Ovary (tissue), 9 donors: ENCODE results near the gene NAPSA. TPM values are rescaled to one million over a fixed set of nuclear protein-coding genes. Genes with fewer than 3 reads are reported as not detected.

Experiments used
- DNase-seq, 5 donors: peaks; one replicate each; pipeline ENCODE4 v3.0.0-alpha.2; 2019 to 2020
- H3K27ac ChIP-seq, 2 donors: fragments of 200-600 bp; one replicate each; pipeline versions ENCODE4 v1.5.1 to v1.8.0; 2019 to 2022
- H3K27me3 ChIP-seq: fragments of 200-600 bp; one replicate; pipeline ENCODE4 v1.8.0; 2022
- H3K36me3 ChIP-seq: fragments of 200-600 bp; sonication (generic); one replicate; pipeline ENCODE4 v1.5.1; 2019
- H3K4me1 ChIP-seq: one replicate; pipeline ENCODE4 v1.8.1; 2013; ENCODE audit warnings: mild to moderate bottlenecking, moderate library complexity; ENCODE audit not compliant: insufficient read depth
- H3K4me3 ChIP-seq: fragments of 200-600 bp; sonication (generic); one replicate; pipeline ENCODE4 v1.5.1; 2017
- H3K9me3 ChIP-seq, 2 donors: fragments of 200-600 bp in 1 of 2; sonication (generic) in 1 of 2; one replicate each; pipeline versions ENCODE4 v1.5.1 to v1.8.1; 2013 to 2019; ENCODE audit warnings: mild to moderate bottlenecking in 1 of 2, moderate library complexity in 1 of 2
- EP300 ChIP-seq: sonication (generic); formaldehyde crosslinking; IDR thresholded peaks from one replicate; pipeline ENCODE4 v1.6.1; 2017; ENCODE audit warnings: antibody characterized with exemption
- POLR2A ChIP-seq: fragments of 450-650 bp; IDR thresholded peaks from one replicate; pipeline ENCODE4 v1.6.1; 2017; ENCODE audit warnings: antibody characterized with exemption, mild to moderate bottlenecking, moderate library complexity
- WGBS, 3 donors: extraction: QIAGEN DNeasy Blood & Tissue Kit in 1 of 3; methylation state at CpG; one replicate each; pipeline versions ENCODE4 v1.1.5 to v1.1.7; 2013 to 2017; 5-methylcytosine and 5-hydroxymethylcytosine counted together
- intact Hi-C, 4 donors: fragments of 100-400 bp; cut with DNase I; formaldehyde crosslinking; loops; one replicate each; pipeline versions ENCODE4 v1.11.0 to v1.15.1; 2022 to 2023
- polyA plus RNA-seq, 2 donors: library from polyadenylated mRNA; stranded (reverse); fragments of 200-250 nt in 1 of 2; fragments of 350-450 nt in 1 of 2; fragmentation: Illumina TruSeq in 1 of 2; extraction: RNeasy Lipid Tissue Mini Kit (QIAGEN cat#74804) in 1 of 2; gene quantifications; one replicate each; pipeline ENCODE4 v1.2.3, GENCODE V29; 2013 to 2014
- total RNA-seq, 7 donors: library from RNA; depleted of rRNA in 2 of 7; stranded (reverse); fragments of >200 nt in 2 of 7; fragmentation: NEBNext Ultra II Directional in 3 of 7; extraction: Animal tissue kit (Norgen Biotek cat#: 25700) in 3 of 7; gene quantifications; one replicate each; pipeline versions ENCODE4 v1.1.0 to v1.2.4, GENCODE V29; 2016 to 2023
- TF ChIP-seq, protein P1 (sequence below), 3 donors: fragments of 450-650 bp in 2 of 3; fragments of 200-600 bp in 1 of 3; IDR thresholded peaks; one replicate each; pipeline versions ENCODE4 v1.5.1 to v1.8.0; 2016 to 2022; ENCODE audit warnings: antibody characterized with exemption in 3 of 3, mild to moderate bottlenecking in 1 of 3
- donor health status: DM: no; HTN: no; CAD: no; lungs with moderate emphysema.
- donor health status: DM: no; HTN: no; CAD: no.
- donor health status: Bipolar disorder and iron deficiency.
- donor health status: DM: yes; HTN: yes; CAD: no.
- donor health status: DM: no; HTN: no; CAD: no.
- donor health status: DM: yes; HTN: yes; CAD: no.

NAPSA gene
- total and polyA plus RNA-seq, 9 donors = 0.40 to 2.7 (median 0.97) TPM

DNA sequence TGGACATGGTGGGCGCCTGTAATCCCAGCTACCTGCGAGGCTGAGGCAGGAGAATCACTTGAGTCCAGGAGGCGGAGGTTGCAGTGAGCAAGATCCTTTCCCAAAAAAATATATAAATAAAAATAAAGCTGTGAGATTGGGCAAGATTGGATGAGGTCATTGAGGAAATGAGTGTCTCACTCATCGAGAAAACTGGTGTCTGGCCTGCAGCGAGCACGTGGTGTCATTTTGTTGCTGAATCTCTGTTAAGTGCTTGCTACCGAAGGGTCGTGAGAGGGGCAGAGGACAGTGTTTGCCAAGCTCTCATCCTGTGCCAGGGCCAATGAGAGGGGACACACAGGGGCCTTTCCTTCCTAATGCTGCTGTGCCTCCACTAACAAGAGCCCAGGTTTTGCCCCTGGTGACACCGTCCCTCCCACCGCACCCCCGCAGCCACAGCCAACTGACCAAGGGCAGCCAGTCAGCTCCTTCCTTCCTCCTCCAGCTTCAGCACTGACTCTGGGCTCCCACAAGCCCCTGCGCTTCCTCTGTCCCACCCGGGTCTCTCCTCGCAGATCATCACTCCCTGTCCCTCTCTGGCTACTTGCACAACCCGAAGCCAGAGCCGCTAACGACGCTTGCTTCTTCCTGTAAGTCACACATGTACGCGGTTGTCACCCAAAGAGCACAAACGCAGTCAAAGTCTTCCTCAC lies 21.9 kb upstream of the NAPSA start:
- TF ChIP-seq, protein P1, sequence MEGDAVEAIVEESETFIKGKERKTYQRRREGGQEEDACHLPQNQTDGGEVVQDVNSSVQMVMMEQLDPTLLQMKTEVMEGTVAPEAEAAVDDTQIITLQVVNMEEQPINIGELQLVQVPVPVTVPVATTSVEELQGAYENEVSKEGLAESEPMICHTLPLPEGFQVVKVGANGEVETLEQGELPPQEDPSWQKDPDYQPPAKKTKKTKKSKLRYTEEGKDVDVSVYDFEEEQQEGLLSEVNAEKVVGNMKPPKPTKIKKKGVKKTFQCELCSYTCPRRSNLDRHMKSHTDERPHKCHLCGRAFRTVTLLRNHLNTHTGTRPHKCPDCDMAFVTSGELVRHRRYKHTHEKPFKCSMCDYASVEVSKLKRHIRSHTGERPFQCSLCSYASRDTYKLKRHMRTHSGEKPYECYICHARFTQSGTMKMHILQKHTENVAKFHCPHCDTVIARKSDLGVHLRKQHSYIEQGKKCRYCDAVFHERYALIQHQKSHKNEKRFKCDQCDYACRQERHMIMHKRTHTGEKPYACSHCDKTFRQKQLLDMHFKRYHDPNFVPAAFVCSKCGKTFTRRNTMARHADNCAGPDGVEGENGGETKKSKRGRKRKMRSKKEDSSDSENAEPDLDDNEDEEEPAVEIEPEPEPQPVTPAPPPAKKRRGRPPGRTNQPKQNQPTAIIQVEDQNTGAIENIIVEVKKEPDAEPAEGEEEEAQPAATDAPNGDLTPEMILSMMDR (IDR thresholded peaks at IDR 0.05) = no peak
- TF ChIP-seq POLR2A (no peak), EP300 (no peak)
- Histone ChIP-seq H3K9me3 (no peaks in the 10 kb centered on the region), H3K4me3 (no peak overlapping the region), H3K27me3 (no peaks in the 10 kb centered on the region), H3K27ac (no peak overlapping the region), H3K36me3 (no peaks in the 10 kb centered on the region), H3K4me1 (peaks cover 2% of the 10 kb centered on the region)
- DNase-seq = no peak
- WGBS, 3 donors = 89 to 92% (median 90%) methylated on average over 21 of the region's 21 CpGs
- intact Hi-C loops = loop anchor here in 1 of 4 donors (10.0 kb wide), 1 partner anchor 417 kb away; no protein-coding TSS in a partner anchor

DNA sequence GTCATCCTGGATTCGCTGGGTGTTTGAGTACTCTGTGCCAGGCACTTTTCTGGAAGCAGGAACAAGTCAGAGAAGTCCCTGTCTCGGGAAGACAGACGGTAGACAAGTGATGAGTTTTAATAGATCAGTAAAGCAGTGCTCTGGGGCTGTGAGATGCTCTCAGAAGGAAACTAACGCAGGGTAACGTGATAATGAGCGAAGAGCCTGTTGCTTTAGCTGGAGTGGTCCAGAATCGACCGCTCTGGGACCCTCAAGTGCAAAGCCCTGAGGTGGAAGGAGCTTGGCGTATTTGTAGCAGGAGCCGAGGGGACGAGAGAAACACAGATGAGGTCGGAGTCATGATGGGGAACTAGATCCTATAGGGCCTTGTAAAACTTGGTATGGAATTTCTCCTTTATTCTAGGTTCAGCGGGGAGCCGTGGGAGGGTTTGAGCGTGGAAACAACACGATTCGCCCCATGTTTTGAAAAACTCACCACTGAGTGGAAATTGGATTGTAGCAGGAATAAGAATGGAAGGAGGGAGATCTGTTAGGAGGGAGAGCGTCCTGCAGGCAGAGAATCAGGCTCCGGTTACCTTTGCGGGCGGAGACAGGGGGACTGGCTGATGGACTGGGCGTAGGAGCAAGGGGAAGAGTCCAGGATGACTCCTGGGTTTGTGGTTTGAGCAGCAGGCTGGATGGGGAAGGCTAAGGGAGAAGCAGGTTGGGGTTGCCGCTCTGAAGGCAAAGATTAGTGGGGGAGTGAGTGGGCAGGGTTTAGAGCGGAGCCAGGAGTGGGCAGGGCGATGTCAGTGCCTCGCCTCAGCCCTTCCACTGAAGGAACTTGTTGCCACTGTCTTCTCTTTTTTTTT lies 19.5 kb upstream of the NAPSA start:
- 2 to 6% (median 4%) methylated on average over 26 of the region's 26 CpGs for WGBS, 3 donors
- Histone ChIP-seq H3K36me3 (no peaks in the 10 kb centered on the region), H3K4me3 (peak overlapping the region; percentile 60), H3K27me3 (no peaks in the 10 kb centered on the region), H3K4me1 (peaks cover 2% of the 10 kb centered on the region), H3K27ac (peak overlapping the region; percentile 58 to 80), H3K9me3 (no peaks in the 10 kb centered on the region)
- TF ChIP-seq EP300 (no peak), POLR2A (no peak)
- TF ChIP-seq, protein P1 (IDR thresholded peaks at IDR 0.05) = no peak
- intact Hi-C loops = loop anchor here in 1 of 4 donors (10.0 kb wide), 1 partner anchor 420 kb away; no protein-coding TSS in a partner anchor
- DNase-seq = peak in 1 of 5 donors; percentile 19

DNA sequence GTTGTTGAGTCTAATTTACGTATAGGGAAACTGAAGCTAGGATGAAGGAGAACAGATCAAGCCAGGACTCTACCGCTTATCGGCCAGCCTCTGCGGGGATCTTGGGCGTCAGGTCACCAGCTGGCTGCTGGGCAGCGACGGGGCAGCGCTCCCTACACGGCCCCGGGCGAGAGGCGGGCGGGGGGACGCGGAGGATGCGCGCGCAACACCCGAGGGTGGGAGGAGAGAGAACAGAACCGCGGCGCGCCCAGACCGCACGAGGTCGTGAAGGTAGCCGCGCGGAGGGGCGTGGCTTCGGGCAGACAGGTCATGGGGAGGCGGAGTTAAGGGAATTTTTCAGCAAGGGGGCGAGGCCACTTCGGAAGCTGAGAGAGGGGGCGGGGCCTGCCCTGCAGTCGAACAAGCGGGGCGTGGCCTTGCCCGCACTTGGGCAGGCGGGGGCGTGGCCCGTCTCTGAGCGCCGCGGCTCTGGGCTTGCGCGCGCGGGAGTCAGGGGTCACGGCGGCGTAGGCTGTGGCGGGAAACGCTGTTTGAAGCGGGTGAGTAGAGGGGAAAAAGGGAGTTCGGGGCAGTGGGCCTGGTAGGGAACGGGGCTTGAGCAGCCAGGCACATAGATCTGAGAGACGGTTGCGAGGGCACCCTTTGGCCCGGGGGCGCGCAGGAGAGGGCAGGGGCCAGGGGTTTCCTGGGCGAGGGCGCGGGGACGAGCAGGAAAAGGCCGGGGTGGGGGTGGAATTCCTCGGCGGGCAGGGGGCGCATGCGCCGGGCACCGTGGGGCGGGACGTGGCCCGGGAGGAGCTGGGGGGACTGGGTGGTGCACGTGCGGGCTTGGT lies 18.6 kb upstream of the NAPSA start, which contains the start of gene POLD1:
Gene POLD1, plus strand, starts transcription at position 496 of the 833 bp plus-strand sequence. CDS start 14,505 bp downstream, outside the sequence.
- Histone ChIP-seq H3K36me3 (no peaks in the 10 kb centered on the region), H3K27me3 (no peaks in the 10 kb centered on the region), H3K27ac (peak within 1 kb of the TSS; percentile 58 to 80), H3K4me1 (peaks cover 2% of the 10 kb centered on the region), H3K4me3 (peak within 1 kb of the TSS; percentile 60), H3K9me3 (no peaks in the 10 kb centered on the region)
- peak; percentile 23 for TF ChIP-seq EP300
- peak; percentile 20 for TF ChIP-seq POLR2A
- TF ChIP-seq, protein P1 (IDR thresholded peaks at IDR 0.05) = no peak
- 1% methylated on average over 58 to 78 of the region's 78 CpGs for WGBS, 3 donors
- peak; percentile 97 to 99 (median 98) for DNase-seq
- intact Hi-C loops = loop anchor here in 1 of 4 donors (10.0 kb wide), 1 partner anchor 421 kb away; no protein-coding TSS in a partner anchor
